Esophagus muscularis mucosa (tissue), 3 donors: ENCODE results near the gene HECTD2.

Experiments used
- CTCF ChIP-seq, 3 experiments: fragments of 200-600 bp in 2 of 3; fragments of 450-650 bp in 1 of 3; sonication (generic) in 2 of 3; IDR thresholded peaks; one replicate each; pipeline ENCODE4 v1.5.1; 2017 to 2019; ENCODE audit warnings: antibody characterized with exemption in 3 of 3, mild to moderate bottlenecking in 2 of 3, moderate library complexity in 1 of 3
- POLR2A ChIP-seq: fragments of 450-650 bp; IDR thresholded peaks from one replicate; pipeline ENCODE4 v1.6.1; 2017; ENCODE audit warnings: antibody characterized with exemption, moderate library complexity, mild to moderate bottlenecking, low read depth

- TF ChIP-seq CTCF (IDR thresholded peaks at IDR 0.05) = no peak
- no peak for TF ChIP-seq POLR2A
These were observed 126.6 kb downstream of the HECTD2 start for GRCh38 chr10:91536733-91537132.
